ENCODE data around the gene DDX49.

DDX49 gene

DNA sequence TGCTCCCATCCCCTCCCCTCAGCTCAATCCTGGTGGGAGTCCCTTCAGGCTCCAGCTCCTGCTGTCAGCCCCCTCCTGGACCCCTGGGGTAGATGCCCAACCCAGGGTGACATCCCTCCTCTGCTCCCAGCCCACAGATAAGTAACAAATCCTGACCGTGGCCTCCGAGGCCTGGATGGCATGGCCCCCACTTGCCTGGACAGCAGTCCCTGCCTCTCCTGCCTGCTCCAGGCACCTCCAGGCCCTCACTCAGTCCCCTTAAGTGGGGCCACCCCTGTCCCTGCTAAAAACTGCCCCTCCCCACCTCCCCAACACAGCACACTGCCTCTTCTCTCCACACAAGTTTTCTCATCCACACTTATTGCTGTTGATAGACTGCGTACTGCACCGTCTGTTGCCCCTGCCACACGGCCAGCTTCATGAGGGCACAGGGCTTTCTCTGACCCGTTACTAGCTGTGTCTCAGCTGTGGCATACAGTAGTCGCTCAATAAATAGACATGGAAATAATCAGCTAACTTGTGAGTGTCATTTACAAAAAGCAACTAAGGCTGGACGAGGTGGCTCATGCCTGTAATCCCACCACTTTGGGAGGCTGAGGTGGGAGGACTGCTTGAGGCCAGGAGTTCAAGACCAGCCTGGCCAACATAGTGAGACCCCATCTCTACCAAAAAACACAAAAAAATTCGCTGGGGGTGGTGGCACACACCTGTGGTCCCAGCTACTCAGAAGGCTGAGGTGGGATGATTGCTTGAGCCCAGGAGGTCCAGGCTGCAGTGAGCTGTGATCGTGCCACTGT lies 29.4 kb upstream of the DDX49 start:
- no peaks in the 10 kb centered on the region for H3K36me3 Mint-ChIP-seq (ENCODE audit: low read depth)
- DNase-seq: no peak
- no peak overlapping the region for H3K27ac Mint-ChIP-seq
- H3K4me3 Mint-ChIP-seq: no peak overlapping the region
- H3K9me3 Mint-ChIP-seq: no peaks in the 10 kb centered on the region
- peaks cover 22% of the 10 kb centered on the region for H3K27me3 Mint-ChIP-seq
- no peaks in the 10 kb centered on the region for H3K4me1 Mint-ChIP-seq (ENCODE audit: low read depth)

DNA sequence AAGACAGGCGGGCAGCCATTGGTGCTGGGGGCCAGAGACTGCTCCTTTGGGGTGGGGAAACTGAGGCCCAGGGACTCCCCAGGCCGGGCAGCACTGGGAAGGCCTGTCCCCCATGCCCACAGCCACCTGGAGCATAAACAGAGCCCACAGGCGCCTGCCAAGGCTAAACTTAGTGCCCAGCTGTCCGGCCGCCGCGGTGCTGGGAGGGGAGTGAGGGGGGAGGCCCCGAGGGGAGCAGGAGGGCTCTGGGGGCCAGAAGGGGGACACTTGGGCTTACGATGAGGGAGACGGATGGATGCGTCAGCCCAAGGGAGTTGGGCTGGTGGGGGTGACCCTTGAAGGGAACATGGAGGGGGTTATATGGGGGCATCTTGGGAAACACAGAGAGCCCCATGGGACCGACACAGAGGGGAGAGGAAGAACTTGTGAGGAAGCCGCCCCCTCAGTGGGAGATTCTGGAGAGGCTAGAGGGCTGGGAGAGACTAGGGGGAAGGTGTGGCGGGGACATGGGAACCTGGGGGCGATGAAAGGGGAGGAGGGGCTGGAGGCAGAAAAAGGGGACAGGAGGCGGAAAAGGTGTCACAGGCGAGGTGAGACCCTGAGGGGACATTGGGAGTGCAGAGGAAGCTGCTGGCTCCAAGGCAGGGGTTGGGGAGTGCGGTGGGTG lies 25.8 kb upstream of the DDX49 start:
- H3K4me3 Mint-ChIP-seq: no peak overlapping the region
- peaks cover 33% of the 10 kb centered on the region for H3K27me3 Mint-ChIP-seq
- H3K9me3 Mint-ChIP-seq: no peaks in the 10 kb centered on the region
- peaks cover 2% of the 10 kb centered on the region for H3K36me3 Mint-ChIP-seq (ENCODE audit: low read depth)
- no peak for DNase-seq
- H3K4me1 Mint-ChIP-seq (ENCODE audit: low read depth): peaks cover 6% of the 10 kb centered on the region
- H3K27ac Mint-ChIP-seq: no peak overlapping the region

DNA sequence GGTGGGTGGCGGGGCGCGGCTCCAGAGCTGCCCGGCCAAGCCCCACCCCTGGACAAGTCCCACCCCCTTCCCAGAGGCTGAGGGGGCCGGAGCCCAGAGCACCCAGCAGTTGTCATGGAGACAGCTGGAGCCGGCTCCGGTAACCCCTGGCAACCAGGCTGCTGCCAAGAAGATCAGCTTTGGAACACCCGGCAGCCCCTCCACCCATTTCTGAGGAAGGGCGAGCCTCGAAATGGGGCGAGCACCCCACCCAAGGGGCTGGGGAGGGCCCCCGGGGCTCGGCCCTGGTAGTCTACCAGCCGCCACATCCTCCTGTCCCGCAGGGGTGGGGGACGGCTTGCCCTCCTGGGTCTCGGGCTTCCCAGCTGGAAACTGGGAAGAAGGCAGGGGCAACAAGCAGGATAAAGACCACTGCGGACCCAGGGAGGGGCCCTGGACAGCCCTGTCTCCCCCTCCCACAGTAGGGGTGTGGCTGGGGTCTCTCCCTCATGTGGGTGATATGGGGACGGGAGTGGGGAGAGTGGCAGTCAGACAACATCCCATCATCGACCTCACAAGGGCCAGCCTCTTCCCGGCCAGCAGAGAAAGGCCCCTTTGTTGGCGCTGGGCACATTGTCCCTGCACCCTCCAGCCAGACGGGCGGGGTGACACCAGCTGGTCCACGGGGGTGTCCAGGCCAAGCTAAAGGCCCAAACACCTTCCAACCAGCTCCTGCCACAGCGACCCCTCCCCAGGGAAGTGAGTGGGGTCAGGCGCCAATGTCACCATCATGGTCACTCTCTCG lies 25.1 kb upstream of the DDX49 start:
- H3K4me3 Mint-ChIP-seq: no peak overlapping the region

DNA sequence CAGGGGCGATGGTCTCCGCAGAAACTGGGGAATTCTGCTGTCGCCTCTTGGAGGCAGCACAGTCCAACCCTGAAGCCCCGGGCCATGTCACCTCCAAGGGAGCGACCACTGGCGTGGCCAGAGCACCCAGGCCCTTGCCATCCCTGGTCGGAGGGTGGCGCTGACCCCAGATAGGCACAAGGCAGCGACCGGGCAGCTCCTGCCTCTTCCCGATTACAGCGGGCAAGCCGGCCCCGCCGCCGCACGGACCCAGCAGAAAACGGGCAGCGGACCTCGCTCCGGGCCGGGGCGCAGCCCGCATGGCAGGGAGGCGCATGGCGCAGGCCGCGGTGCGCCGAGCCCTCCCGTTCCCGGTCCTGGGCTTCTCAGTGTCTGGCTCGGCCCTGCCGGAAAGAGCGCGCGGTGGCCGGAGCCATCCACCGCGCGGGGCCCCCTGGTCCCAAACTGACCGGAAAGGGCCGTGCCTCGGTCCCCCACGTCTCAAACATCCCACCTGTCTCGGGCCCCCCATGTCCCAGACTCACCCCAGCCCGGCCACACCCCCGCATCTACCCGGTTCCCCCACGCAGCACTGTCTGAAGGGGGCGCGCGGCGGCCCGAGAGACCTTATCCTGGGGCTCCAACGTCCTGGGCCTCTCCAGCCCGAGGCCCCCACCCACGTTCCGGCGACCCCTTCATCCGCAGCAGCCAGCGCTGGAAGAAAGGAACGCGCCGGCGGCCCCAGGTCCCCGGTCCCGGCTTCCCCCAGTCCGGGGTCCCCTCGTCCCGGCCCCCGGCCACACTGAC lies 24.3 kb upstream of the DDX49 start:
- H3K36me3 Mint-ChIP-seq (ENCODE audit: low read depth): peaks cover 16% of the 10 kb centered on the region
- no peak for DNase-seq
- no peak overlapping the region for H3K27ac Mint-ChIP-seq
- H3K4me1 Mint-ChIP-seq (ENCODE audit: low read depth): peaks cover 6% of the 10 kb centered on the region
- no peaks in the 10 kb centered on the region for H3K9me3 Mint-ChIP-seq
- peak overlapping the region; percentile 67 for H3K4me3 Mint-ChIP-seq
- H3K27me3 Mint-ChIP-seq: peaks cover 33% of the 10 kb centered on the region

More for the DNA sequence above, 25.1 kb upstream of the DDX49 start:
- Mint-ChIP-seq H3K4me1 (ENCODE audit: low read depth) (peaks cover 6% of the 10 kb centered on the region), H3K36me3 (ENCODE audit: low read depth) (peaks cover 9% of the 10 kb centered on the region), H3K27me3 (peaks cover 33% of the 10 kb centered on the region), H3K27ac (no peak overlapping the region), H3K9me3 (no peaks in the 10 kb centered on the region)
- DNase-seq: no peak

DNA sequence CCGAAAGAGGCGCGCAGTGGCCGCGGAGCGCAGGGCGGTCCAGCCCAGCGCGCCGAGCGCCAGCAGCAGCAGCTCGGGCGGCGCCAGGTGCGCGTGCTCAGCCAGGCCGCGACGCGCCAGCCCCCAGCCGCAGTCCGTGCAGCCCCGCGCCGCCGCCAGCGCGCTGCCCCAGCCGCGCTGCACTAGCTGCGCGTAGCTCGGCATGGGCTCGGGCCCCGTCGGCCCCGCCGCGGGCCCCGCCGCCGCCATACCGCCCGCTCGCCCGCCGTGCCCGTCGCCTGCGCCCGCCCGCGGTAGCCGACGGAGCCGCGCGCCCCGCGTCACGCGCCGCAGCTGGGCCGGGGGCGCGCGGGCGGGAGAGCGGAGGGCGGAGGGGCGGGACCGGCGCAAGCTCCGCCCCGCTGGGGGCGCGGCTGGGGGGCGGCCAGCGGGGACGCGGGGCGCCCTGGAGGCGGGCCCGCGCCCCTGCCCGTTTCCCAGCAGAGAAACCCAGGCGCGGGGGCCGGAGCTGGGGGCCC lies 23.6 kb upstream of the DDX49 start, which contains the start of gene CERS1:
TSS of gene CERS1 (minus strand) at position 335 of the 518 bp plus-strand sequence. CDS start at position 249, 86 bp downstream.
- Mint-ChIP-seq H3K27me3 (peaks cover 33% of the 10 kb centered on the region), H3K9me3 (no peaks in the 10 kb centered on the region), H3K27ac (peak within 1 kb of the TSS; percentile 63), H3K4me3 (peak within 1 kb of the TSS; percentile 67), H3K4me1 (ENCODE audit: low read depth) (peaks cover 6% of the 10 kb centered on the region), H3K36me3 (ENCODE audit: low read depth) (peaks cover 22% of the 10 kb centered on the region)
- DNase-seq: no peak

DNA sequence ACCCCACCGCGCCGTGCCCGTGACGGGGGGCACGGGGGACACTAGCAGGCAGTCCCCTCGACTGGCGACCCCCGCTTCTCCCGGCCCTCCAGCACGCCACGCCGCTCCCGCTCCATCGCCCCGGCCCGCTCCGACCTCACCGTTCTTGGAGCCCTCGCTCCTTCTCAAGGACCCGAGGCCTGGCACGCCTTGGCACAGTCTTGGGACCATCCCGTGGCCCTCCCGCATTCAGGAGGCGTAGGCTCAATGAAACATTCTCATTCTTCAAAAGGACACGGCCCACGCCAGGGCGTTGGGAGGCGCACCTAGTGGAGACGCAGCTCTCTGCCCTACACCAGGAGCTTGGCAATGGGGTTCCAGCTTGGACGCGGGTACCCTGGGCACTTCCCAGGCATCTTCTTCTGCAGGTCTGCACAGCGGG lies 23.1 kb upstream of the DDX49 start:
- H3K36me3 Mint-ChIP-seq (ENCODE audit: low read depth): peaks cover 28% of the 10 kb centered on the region
- peaks cover 6% of the 10 kb centered on the region for H3K4me1 Mint-ChIP-seq (ENCODE audit: low read depth)
- no peaks in the 10 kb centered on the region for H3K9me3 Mint-ChIP-seq
- DNase-seq: no peak
- H3K4me3 Mint-ChIP-seq: peak overlapping the region; percentile 66
- H3K27me3 Mint-ChIP-seq: peaks cover 33% of the 10 kb centered on the region
- peak overlapping the region; percentile 63 for H3K27ac Mint-ChIP-seq

DNA sequence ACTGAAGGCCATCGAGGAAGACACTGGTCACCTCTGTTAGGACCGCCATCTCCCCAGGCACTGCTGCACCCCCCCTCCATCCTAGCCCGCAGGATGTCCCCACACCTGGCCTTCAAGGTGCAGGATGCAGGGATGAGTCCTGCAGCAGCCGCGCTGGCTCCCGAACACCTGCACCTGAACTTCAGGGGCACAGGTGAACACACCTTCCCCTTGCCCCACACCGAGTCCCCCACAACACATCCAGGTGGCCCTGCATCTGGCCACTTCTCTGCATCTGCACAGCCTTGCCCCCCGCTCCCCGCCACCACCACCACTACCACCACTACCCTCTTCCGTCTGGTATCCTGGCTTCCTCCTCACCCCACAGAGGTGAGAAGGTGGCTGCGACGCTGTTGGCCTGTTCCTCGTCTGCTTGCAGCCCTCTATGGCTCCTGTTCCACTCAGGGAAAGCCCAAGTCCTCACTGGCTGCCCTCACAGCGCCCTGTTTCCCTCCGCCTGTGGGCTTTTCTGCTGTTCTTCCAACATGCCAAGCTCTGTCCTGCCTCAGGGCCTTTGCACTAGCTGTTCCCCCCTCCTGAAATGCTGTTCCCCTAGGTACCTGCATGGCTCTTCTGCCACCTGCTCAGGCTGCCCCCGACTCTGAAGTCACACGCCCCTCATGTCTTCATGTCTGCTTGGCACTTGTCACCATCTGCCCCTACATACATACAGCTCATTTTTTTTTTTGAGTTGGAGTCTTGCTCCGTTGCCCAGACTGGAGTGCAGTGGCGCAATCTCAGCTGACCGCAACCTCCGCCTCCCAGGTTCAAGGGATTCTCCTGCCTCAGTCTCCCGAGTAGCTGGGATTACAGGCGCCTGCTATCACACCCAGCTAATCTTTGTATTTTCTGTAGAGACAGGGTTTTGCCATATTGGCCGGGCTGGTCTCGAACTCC lies 22.2 kb upstream of the DDX49 start:
- Mint-ChIP-seq H3K27ac (no peak overlapping the region), H3K27me3 (peaks cover 33% of the 10 kb centered on the region), H3K9me3 (no peaks in the 10 kb centered on the region), H3K36me3 (ENCODE audit: low read depth) (peaks cover 31% of the 10 kb centered on the region), H3K4me1 (ENCODE audit: low read depth) (peaks cover 6% of the 10 kb centered on the region), H3K4me3 (no peak overlapping the region)
- no peak for DNase-seq

DNA sequence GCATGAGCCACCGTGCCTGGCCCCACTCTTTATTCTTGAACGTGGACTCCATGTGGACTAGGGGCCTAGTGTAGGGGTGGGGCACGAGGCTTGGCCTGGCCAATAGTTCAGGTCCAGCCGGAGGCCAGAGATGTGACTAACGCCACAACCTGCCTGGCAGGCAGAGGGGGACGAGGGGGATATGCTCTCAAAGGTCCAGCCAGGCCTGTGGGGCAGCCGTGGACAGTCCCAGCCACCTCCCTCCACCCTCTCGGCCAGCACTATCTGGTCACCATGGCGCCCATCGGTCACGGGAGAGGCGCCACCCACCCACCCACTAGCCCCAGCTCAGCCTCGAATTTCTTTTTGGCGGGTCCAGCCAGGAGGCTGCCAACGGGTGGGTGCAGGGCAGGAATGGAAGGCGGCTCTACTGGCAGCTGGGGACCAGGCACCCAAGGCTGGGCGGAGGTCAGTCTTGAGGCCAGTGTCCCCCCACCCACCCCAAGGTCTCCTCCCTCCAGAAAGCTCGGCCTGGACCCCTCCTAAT lies 21.4 kb upstream of the DDX49 start:
- H3K27ac Mint-ChIP-seq: no peak overlapping the region
- DNase-seq: no peak
- H3K4me3 Mint-ChIP-seq: no peak overlapping the region
- peaks cover 29% of the 10 kb centered on the region for H3K27me3 Mint-ChIP-seq
- peaks cover 33% of the 10 kb centered on the region for H3K36me3 Mint-ChIP-seq (ENCODE audit: low read depth)
- H3K4me1 Mint-ChIP-seq (ENCODE audit: low read depth): peaks cover 6% of the 10 kb centered on the region
- no peaks in the 10 kb centered on the region for H3K9me3 Mint-ChIP-seq

DNA sequence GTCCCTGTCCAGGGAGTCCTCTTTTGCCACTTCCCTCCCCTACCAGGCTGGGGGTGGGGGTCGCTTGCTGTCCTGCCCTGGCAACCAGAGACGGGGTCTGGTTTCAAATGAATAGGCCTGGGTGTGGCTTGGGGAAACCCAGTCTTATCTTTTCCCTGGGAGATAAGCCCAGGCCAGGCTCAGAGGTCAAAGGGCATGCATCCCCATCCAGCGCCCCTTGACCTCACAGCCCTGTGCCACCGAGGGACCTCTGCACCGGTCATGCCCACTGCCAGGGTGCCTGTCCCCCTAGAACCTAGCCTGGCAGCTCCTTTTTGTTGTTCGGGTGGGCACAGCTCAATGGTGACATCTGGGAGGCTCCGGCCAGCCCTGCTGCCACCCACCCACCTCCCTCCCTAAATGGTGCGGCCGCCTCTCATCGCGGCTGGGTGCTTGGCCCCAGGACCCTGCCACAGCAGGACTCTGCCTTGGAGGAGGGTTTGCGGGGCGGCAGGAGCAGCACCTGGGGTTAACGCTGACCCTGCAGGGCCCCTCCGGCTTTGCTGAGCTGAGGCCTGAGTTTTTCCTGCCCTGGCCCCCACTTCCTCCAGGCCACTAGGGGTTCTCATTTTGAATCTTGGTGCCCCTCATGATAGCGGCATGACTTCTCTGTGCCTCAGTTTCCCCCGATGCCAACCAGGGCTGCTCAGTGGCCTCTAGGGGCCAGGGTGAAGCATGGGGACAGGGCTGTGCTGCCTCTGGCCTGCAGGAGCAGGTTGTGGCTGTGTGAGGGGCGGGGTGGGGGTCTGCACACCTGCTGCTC lies 20.7 kb upstream of the DDX49 start:
- peaks cover 40% of the 10 kb centered on the region for H3K36me3 Mint-ChIP-seq (ENCODE audit: low read depth)
- H3K4me1 Mint-ChIP-seq (ENCODE audit: low read depth): peaks cover 6% of the 10 kb centered on the region
- no peaks in the 10 kb centered on the region for H3K9me3 Mint-ChIP-seq
- no peak overlapping the region for H3K4me3 Mint-ChIP-seq
- DNase-seq: no peak
- H3K27me3 Mint-ChIP-seq: peaks cover 27% of the 10 kb centered on the region
- no peak overlapping the region for H3K27ac Mint-ChIP-seq

DNA sequence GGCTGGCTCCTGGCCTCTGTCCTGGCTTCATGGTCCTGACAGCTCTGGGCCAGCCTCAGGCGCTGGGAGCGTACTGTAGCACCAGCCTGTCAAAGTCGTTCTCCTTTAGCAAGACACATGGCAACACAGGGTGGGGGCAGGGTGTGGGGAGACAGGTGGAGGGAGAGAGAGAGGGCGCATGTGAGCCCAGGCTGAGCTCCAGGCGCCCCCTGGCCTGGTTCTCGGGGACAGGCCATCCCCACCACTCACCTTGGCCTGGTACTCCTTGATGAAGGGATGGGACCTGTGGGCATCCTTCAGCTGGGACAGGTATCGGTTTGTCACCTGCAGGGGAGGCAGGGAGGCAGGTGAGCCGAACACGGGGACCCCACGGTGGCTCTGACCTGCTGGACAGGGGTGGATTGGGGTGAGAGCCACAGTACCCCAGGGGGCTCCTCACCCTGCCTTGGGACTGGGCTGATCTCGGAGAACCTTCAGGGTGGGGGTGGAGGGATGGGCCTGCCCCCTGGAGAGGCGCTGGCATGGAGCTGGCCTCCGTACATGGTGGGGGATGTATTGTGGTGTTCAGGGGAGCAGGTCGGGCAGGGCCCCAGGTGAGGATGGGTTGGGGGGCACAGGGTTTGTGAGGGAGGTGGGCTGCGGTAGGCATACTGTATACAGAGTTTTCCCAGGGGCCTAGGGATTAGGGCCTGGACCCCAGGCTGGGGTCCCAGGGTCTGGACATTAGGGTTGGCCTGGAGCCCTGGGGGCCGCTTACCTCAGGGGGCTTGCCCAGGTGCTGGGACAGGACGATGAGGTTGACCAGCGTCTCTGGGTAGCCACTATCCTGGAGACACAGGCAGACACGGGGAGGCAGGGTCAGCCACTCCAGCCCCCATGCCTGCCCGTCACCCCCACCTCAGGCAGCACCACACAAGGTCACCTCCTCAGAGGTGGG lies 19.6 kb upstream of the DDX49 start:
- Mint-ChIP-seq H3K27ac (no peak overlapping the region), H3K36me3 (ENCODE audit: low read depth) (peaks cover 51% of the 10 kb centered on the region), H3K27me3 (peaks cover 20% of the 10 kb centered on the region), H3K9me3 (no peaks in the 10 kb centered on the region), H3K4me3 (no peak overlapping the region), H3K4me1 (ENCODE audit: low read depth) (peaks cover 6% of the 10 kb centered on the region)
- DNase-seq: no peak

DNA sequence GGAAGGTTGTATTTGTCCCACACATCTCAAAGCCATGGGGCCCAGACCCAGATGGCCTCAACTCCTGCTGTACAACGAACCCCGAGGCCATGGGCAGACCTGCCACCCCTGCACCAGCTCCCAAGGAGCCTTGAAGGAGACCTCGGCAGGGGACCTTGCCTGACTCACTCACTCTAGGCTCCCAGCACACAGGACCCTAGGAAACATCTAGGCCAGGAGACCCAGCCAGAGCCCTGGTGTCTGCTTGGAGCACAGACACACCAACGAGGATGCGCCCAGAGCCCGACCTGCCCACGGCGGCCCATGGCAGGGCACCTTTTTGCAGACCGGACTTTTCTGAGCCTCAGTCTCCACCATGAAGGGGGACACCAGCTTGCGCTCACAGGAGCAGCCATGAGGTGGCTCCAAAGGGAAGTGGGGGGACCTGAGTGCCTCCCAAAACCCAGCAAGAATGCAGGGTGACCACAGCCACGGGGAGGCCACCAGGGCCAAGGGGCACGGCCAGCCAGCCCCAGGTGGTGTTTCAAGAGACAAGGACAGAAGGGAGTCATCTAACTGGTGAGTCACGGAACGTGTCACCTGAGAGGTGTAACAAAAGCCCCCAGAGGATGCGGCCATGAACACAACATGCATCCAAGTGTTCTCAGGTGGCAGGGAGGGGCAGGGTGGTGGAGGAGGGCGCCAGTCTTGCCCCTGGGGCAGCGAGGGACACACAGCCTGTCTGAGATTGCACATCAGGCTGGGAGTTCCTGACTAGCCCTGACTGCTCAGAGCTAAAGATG lies 18.6 kb upstream of the DDX49 start:
- Mint-ChIP-seq H3K27me3 (peaks cover 15% of the 10 kb centered on the region), H3K4me1 (ENCODE audit: low read depth) (peaks cover 3% of the 10 kb centered on the region), H3K27ac (no peak overlapping the region), H3K9me3 (no peaks in the 10 kb centered on the region), H3K4me3 (no peak overlapping the region), H3K36me3 (ENCODE audit: low read depth) (peaks cover 61% of the 10 kb centered on the region)
- DNase-seq: no peak

Data from activated T-cell treated with anti-CD3 and anti-CD28 coated beads, Interleukin-2, amount 50 U/mL, for 24 hours (primary cell).